ENCODE data around the gene GPR158. TPM values are rescaled to one million over a fixed set of nuclear protein-coding genes. Genes with fewer than 3 reads are reported as not detected.

The GPR158 gene
- total and polyA plus RNA-seq, 4 donors, result 0.02 to 0.97 TPM; not detected in 2

- Histone ChIP-seq H3K36me3 (ENCODE audit: control insufficient read depth in 4 of 4, insufficient read depth in 4 of 4, low read length in 4 of 4) (no peaks in the 10 kb centered on the region), H3K9ac (ENCODE audit: insufficient read depth in 1 of 2, low read length in 2 of 2) (no peak overlapping the region), H3K27ac (ENCODE audit: low read depth in 1 of 2, low read length in 1 of 2) (no peak overlapping the region), H3K4me1 (ENCODE audit: control insufficient read depth in 5 of 5, insufficient read depth in 5 of 5, low read length in 5 of 5) (peaks cover 0 to 4% (median 0%) of the 10 kb centered on the region in 5 donors), H3K4me3 (no peak overlapping the region), H3K9me3 (ENCODE audit: control insufficient read depth in 4 of 4, insufficient read depth in 3 of 4, low read length in 3 of 4) (no peaks in the 10 kb centered on the region), H3K27me3 (ENCODE audit: control insufficient read depth in 3 of 3, insufficient read depth in 3 of 3, low read length in 2 of 3) (no peaks in the 10 kb centered on the region)
- TF ChIP-seq, protein P1, sequence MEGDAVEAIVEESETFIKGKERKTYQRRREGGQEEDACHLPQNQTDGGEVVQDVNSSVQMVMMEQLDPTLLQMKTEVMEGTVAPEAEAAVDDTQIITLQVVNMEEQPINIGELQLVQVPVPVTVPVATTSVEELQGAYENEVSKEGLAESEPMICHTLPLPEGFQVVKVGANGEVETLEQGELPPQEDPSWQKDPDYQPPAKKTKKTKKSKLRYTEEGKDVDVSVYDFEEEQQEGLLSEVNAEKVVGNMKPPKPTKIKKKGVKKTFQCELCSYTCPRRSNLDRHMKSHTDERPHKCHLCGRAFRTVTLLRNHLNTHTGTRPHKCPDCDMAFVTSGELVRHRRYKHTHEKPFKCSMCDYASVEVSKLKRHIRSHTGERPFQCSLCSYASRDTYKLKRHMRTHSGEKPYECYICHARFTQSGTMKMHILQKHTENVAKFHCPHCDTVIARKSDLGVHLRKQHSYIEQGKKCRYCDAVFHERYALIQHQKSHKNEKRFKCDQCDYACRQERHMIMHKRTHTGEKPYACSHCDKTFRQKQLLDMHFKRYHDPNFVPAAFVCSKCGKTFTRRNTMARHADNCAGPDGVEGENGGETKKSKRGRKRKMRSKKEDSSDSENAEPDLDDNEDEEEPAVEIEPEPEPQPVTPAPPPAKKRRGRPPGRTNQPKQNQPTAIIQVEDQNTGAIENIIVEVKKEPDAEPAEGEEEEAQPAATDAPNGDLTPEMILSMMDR (IDR thresholded peaks at IDR 0.05; ENCODE audit: control extremely low read depth, extremely low read depth), result no peak
- 54 to 60% methylated on average over 5 of the region's 5 CpGs for WGBS, 2 donors
- ATAC-seq (ENCODE audit: insufficient read depth, low FRiP score), result no peak
- DNase-seq, result peak in 2 of 3 donors; percentile 6 to 48
These were observed 333.5 kb downstream of the GPR158 start for GRCh38 chr10:25508112-25508815.

DNA sequence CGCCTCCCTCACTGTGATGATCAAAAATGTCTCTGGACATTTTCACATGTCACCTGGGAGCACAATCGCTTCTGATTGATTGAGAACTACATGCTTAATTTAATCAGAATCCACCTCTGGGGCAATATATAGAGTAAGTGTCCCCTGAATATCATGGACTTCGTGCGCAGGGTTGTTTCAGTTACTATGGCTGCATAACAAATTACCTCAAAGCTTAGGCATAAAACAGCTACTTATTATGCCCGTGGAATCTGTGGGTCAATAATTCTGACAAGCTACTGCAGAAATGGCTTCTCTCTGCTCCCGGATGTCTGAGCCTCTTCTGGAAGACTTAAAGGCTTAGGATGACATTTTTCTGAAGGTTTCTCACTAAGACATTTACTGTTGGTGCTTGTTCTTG lies 334.4 kb downstream of the GPR158 start:
- ATAC-seq (ENCODE audit: insufficient read depth, low FRiP score) (no peak), DNase-seq (no peak)
- Histone ChIP-seq H3K9ac (ENCODE audit: insufficient read depth in 1 of 2, low read length in 2 of 2) (no peak overlapping the region), H3K27ac (ENCODE audit: low read depth in 1 of 2, low read length in 1 of 2) (no peak overlapping the region), H3K9me3 (ENCODE audit: control insufficient read depth in 4 of 4, insufficient read depth in 3 of 4, low read length in 3 of 4) (no peaks in the 10 kb centered on the region), H3K4me1 (ENCODE audit: control insufficient read depth in 5 of 5, insufficient read depth in 5 of 5, low read length in 5 of 5) (peaks cover 0 to 4% (median 0%) of the 10 kb centered on the region in 5 donors), H3K4me3 (no peak overlapping the region), H3K36me3 (ENCODE audit: control insufficient read depth in 4 of 4, insufficient read depth in 4 of 4, low read length in 4 of 4) (no peaks in the 10 kb centered on the region), H3K27me3 (ENCODE audit: control insufficient read depth in 3 of 3, insufficient read depth in 3 of 3, low read length in 2 of 3) (no peaks in the 10 kb centered on the region)
- 84 to 92% methylated on average over 6 of the region's 6 CpGs for WGBS, 2 donors
- TF ChIP-seq, protein P1 (IDR thresholded peaks at IDR 0.05; ENCODE audit: control extremely low read depth, extremely low read depth), result no peak

DNA sequence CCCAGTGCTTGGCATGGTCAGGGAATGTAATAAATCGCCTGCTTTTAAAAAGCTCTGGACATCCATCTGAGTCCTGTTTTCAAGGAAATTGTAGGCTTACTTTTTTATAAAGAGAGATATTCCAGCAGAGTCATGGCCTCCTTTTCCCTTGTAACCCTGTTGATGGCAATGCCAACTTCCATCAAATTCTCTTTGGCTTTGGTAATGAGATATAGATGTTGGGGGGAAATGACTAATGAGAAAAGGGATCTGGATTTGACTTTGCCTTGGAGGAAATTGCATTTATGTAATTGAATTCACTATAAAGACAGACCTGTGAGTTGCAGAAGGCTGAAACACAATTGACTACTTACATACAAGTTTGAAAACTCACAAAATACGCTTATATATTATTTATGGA lies 347.5 kb downstream of the GPR158 start:
- Histone ChIP-seq H3K9me3 (ENCODE audit: control insufficient read depth in 4 of 4, insufficient read depth in 3 of 4, low read length in 3 of 4) (peaks cover 0 to 3% (median 0%) of the 10 kb centered on the region in 4 donors), H3K36me3 (ENCODE audit: control insufficient read depth in 4 of 4, insufficient read depth in 4 of 4, low read length in 4 of 4) (no peaks in the 10 kb centered on the region), H3K27ac (ENCODE audit: low read depth in 1 of 2, low read length in 1 of 2) (no peak overlapping the region), H3K9ac (ENCODE audit: insufficient read depth in 1 of 2, low read length in 2 of 2) (no peak overlapping the region), H3K4me3 (no peak overlapping the region), H3K27me3 (ENCODE audit: control insufficient read depth in 3 of 3, insufficient read depth in 3 of 3, low read length in 2 of 3) (no peaks in the 10 kb centered on the region), H3K4me1 (ENCODE audit: control insufficient read depth in 5 of 5, insufficient read depth in 5 of 5, low read length in 5 of 5) (no peaks in the 10 kb centered on the region)
- DNase-seq (no peak), ATAC-seq (ENCODE audit: insufficient read depth, low FRiP score) (no peak)
- WGBS, 2 donors, result 85 to 86% methylated on average over 2 of the region's 2 CpGs
- TF ChIP-seq, protein P1 (IDR thresholded peaks at IDR 0.05; ENCODE audit: control extremely low read depth, extremely low read depth), result no peak

Data from lung (tissue), 12 donors.